Measurements from ENCODE around the gene CCDC32.
"Not testable (repeated sequence)": the region's sequence is repeated elsewhere in the genome, so short reads cannot be mapped to it uniquely, and the experiment has no call there.

The CCDC32 gene

GRCh38 chr15:40564591-40565332 lies at the start of gene CCDC32:
CCDC32 (minus strand) TSS chr15:40565042; CDS start chr15:40563015, 2,027 bp downstream.
- DNase-seq (ENCODE audit: low spot score), result peak; percentile 98

GRCh38 chr15:40613080-40613479 lies 48.2 kb upstream of the CCDC32 start:
- DNase-seq (ENCODE audit: low spot score), result no peak

- DNase-seq (ENCODE audit: low spot score), result no peak
Measured at GRCh38 chr15:40603935-40604334, 39.1 kb upstream of the CCDC32 start.

- DNase-seq (ENCODE audit: low spot score), result no peak
Measured at GRCh38 chr15:40600956-40601355, 36.1 kb upstream of the CCDC32 start.

- DNase-seq (ENCODE audit: low spot score), result no peak
Measured at GRCh38 chr15:40598672-40599071, 33.8 kb upstream of the CCDC32 start.

- no peak for DNase-seq (ENCODE audit: low spot score)
Measured at GRCh38 chr15:40598126-40598525, 33.3 kb upstream of the CCDC32 start.

- no peak for DNase-seq (ENCODE audit: low spot score)
Measured at GRCh38 chr15:40597024-40597423, 32.2 kb upstream of the CCDC32 start.

- DNase-seq (ENCODE audit: low spot score), result no peak
Measured at GRCh38 chr15:40595773-40596172, 30.9 kb upstream of the CCDC32 start.

- DNase-seq (ENCODE audit: low spot score), result no peak
Measured at GRCh38 chr15:40595219-40595618, 30.4 kb upstream of the CCDC32 start.

GRCh38 chr15:40594429-40594836 lies 29.6 kb upstream of the CCDC32 start:
- no peak for DNase-seq (ENCODE audit: low spot score)

GRCh38 chr15:40593588-40594428 lies 29.0 kb upstream of the CCDC32 start, which contains the start of gene KNL1:
KNL1 (plus strand) TSS chr15:40594249; CDS start chr15:40602932, 8,683 bp downstream.
- DNase-seq (ENCODE audit: low spot score), result peak; percentile 91

- no peak for DNase-seq (ENCODE audit: low spot score)
Measured at GRCh38 chr15:40593165-40593564, 28.3 kb upstream of the CCDC32 start.

GRCh38 chr15:40591389-40591788 lies 26.5 kb upstream of the CCDC32 start:
- DNase-seq (ENCODE audit: low spot score), result no peak

GRCh38 chr15:40590667-40591050 lies 25.8 kb upstream of the CCDC32 start:
- no peak for DNase-seq (ENCODE audit: low spot score)

- no peak for DNase-seq (ENCODE audit: low spot score)
Measured at GRCh38 chr15:40584191-40584590, 19.3 kb upstream of the CCDC32 start.

- peak; percentile 41 for DNase-seq (ENCODE audit: low spot score)
Measured at GRCh38 chr15:40582726-40583246, 17.9 kb upstream of the CCDC32 start.

- DNase-seq (ENCODE audit: low spot score), result not testable (repeated sequence)
Measured at GRCh38 chr15:40581796-40582195, 17.0 kb upstream of the CCDC32 start.

GRCh38 chr15:40578892-40579291 lies 14.1 kb upstream of the CCDC32 start:
- no peak for DNase-seq (ENCODE audit: low spot score)

- not testable (repeated sequence) for DNase-seq (ENCODE audit: low spot score)
Measured at GRCh38 chr15:40576914-40577313, 12.1 kb upstream of the CCDC32 start.

GRCh38 chr15:40575113-40575512 lies 10.3 kb upstream of the CCDC32 start:
- DNase-seq (ENCODE audit: low spot score), result no peak

- DNase-seq (ENCODE audit: low spot score), result peak; percentile 96
Measured at GRCh38 chr15:40569129-40569953, 4.5 kb upstream of the CCDC32 start, which contains the start of gene RPUSD2. RPUSD2 (plus strand) TSS chr15:40569299; CDS start chr15:40569338, 39 bp downstream.

GRCh38 chr15:40567111-40567510 lies 2.3 kb upstream of the CCDC32 start:
- DNase-seq (ENCODE audit: low spot score), result no peak

Data from activated CD4-positive, alpha-beta T cell treated with anti-CD3 and anti-CD28 coated beads, Interleukin-2, Interleukin-4, amounts not matched to agents 100 ng/mL and 50 ng/mL, durations not matched to agents 16 hours and 8 hours (primary cell).